ENCODE results near the gene ST8SIA2.

- TF ChIP-seq CTCF (IDR thresholded peaks at IDR 0.05; ENCODE audit: low read depth, low read length, missing input control) (no peak), JUND (IDR thresholded peaks at IDR 0.05) (no peak)
Observed at GRCh38 chr15:92421976-92422375, 28.3 kb downstream of the ST8SIA2 start.
